NT2/D1 (cell line): Measurements from ENCODE around the gene CDC42EP4.

ENCODE experiments used
- YY1 ChIP-seq: IDR thresholded peaks from 2 replicates; pipeline ENCODE4 v1.6.1; 2011; ENCODE audit not compliant: insufficient read length, insufficient read depth
- ZNF274 ChIP-seq: IDR thresholded peaks from 2 replicates; pipeline ENCODE4 v1.6.1; 2011; ENCODE audit warnings: mild to moderate bottlenecking, low read depth, low read length

DNA sequence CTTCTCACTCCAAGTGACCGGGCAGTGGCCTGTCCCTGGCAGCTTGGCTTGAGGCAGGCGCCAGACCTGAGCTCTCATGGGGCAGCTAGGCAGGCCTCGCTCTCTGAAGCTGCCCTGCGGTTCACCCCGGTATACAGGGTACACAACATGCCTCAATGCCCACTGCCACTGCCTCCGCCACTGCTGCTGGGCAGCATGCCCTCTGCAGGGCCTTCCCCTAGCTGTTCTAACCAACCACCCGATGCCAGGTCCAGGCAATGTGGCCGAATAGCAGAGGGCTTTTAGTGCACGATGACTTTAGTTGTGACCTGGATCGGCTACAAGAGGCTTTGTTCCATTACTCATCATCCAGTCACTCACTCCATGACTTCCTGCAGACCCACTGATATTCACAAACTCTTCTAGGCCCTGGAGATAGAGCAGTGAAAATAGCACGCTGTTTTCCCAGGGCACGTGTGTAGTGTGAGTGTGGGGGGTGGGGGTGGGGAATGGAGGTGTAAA lies 19.7 kb downstream of the CDC42EP4 start:
- TF ChIP-seq YY1 (no peak), ZNF274 (no peak)
